GM12878 (cell line): ENCODE data around the gene NBEA. TPM values are rescaled to one million over a fixed set of nuclear protein-coding genes. Genes with fewer than 3 reads are reported as not detected.

Experiments
- ATAC-seq: fragments of 200-7000 bp; cut with Tn5 transposase; 3 replicates; pipeline ENCODE4 v1.9.1; 2020; ENCODE audit warnings: mild to moderate bottlenecking, moderate library complexity
- BruUV-seq: library from RNA; stranded (reverse); fragments of 400-500 nt; replicated peaks from 2 replicates; lab custom pipeline; 2021; lab: Mats Ljungman, UMichigan
- CTCF ChIA-PET: fragments of 300-600 bp; sonication (Branson Sonifier 250); formaldehyde crosslinking; extraction: SDS; loops from one replicate; lab custom pipeline; 2021; ENCODE audit warnings: inconsistent platforms; lab: Yijun Ruan, JAX
- POLR2A ChIA-PET: fragments of 350-600 bp; formaldehyde crosslinking; extraction: SDS; loops from one replicate; lab custom pipeline; 2021; ENCODE audit warnings: inconsistent platforms; lab: Charles Lee
- RAD21 ChIA-PET: fragments of 300-600 bp; sonication (Branson Sonifier 250); formaldehyde crosslinking; loops from one replicate; lab custom pipeline; 2023; ENCODE audit warnings: antibody characterized with exemption; ENCODE audit not compliant: unreplicated experiment; lab: Charles Lee
- SMC1A ChIA-PET: fragments of 300-600 bp; sonication (Branson Sonifier 250); formaldehyde crosslinking; loops from one replicate; lab custom pipeline; 2023; ENCODE audit not compliant: unreplicated experiment, uncharacterized antibody; lab: Charles Lee
- DNase-seq: peaks from one replicate; pipeline ENCODE4 v3.0.0-alpha.2; 2011; ENCODE audit warnings: low read depth, low spot score
- FAIRE-seq: peaks from 3 replicates; lab custom pipeline; 2011; peaks lifted over from hg19 to GRCh38; lab: Jason Lieb, UNC
- H2AFZ ChIP-seq: 2 replicates; pipeline ENCODE4 v1.6.0; 2011; ENCODE audit warnings: low read depth, low read length, control low read depth; ENCODE audit not compliant: control insufficient read depth
- H3K27ac ChIP-seq: 2 replicates; pipeline ENCODE4 v1.5.1; 2011; ENCODE audit warnings: control low read depth; ENCODE audit not compliant: control insufficient read depth, insufficient read depth
- H3K27me3 ChIP-seq, 2 experiments: replicated peaks in 1 of 2; 2 replicates each; pipeline versions ENCODE4 v1.6.0 to v1.6.1; 2011; ENCODE audit warnings: low read length in 1 of 2; ENCODE audit not compliant: control insufficient read depth in 2 of 2, insufficient read depth in 2 of 2
- H3K36me3 ChIP-seq, 2 experiments: 2 replicates each; pipeline ENCODE4 v1.5.1; 2011; ENCODE audit warnings: low read length in 1 of 2; ENCODE audit not compliant: control insufficient read depth in 2 of 2, insufficient read depth in 2 of 2
- H3K4me1 ChIP-seq: 2 replicates; pipeline ENCODE4 v1.6.1; 2011; ENCODE audit warnings: mild to moderate bottlenecking, low read length, moderate library complexity, mixed read lengths; ENCODE audit not compliant: control insufficient read depth, insufficient read depth
- H3K4me2 ChIP-seq: 2 replicates; pipeline ENCODE4 v1.6.0; 2011; ENCODE audit warnings: control low read depth; ENCODE audit not compliant: control insufficient read depth, insufficient read depth
- H3K4me3 ChIP-seq: fragments of 200-600 bp; sonication (generic); 2 replicates; pipeline ENCODE4 v1.5.1; 2016
- H3K79me2 ChIP-seq: 2 replicates; pipeline ENCODE4 v1.6.0; 2011; ENCODE audit warnings: low read length; ENCODE audit not compliant: control insufficient read depth, insufficient read depth
- H3K9ac ChIP-seq: 2 replicates; pipeline ENCODE4 v1.8.0; 2011; ENCODE audit warnings: low read length, control low read depth, mixed read lengths; ENCODE audit not compliant: control insufficient read depth, insufficient read depth
- H3K9me3 ChIP-seq: replicated peaks from 3 replicates; pipeline ENCODE4 v1.5.1; 2011; ENCODE audit warnings: mild to moderate bottlenecking, low read length; ENCODE audit not compliant: control insufficient read depth, insufficient read depth
- H4K20me1 ChIP-seq: 2 replicates; pipeline ENCODE4 v1.6.0; 2011; ENCODE audit not compliant: control insufficient read depth, insufficient read depth
- DPF2 ChIP-seq: fragments of 450-650 bp; IDR thresholded peaks from 2 replicates; pipeline ENCODE4 v1.6.1; 2017; ENCODE audit warnings: mild to moderate bottlenecking
- NFYA ChIP-seq: IDR thresholded peaks from 2 replicates; pipeline ENCODE4 v1.6.1; 2011; ENCODE audit warnings: low read depth, mild to moderate bottlenecking, low read length, improper control_type of control experiment, borderline replicate concordance
- NR2C1 ChIP-seq: fragments of 450-650 bp; IDR thresholded peaks from 2 replicates; pipeline ENCODE4 v1.6.1; 2017; ENCODE audit warnings: antibody characterized with exemption, mild to moderate bottlenecking, moderate library complexity
- NRF1 ChIP-seq: conservative IDR thresholded peaks from 2 replicates; pipeline ENCODE4 v1.6.1; 2011; ENCODE audit warnings: mild to moderate bottlenecking, low read depth, low read length, improper control_type of control experiment
- RB1 ChIP-seq: fragments of 450-650 bp; formaldehyde crosslinking; IDR thresholded peaks from 2 replicates; pipeline ENCODE4 v1.6.1; 2017; ENCODE audit warnings: mild to moderate bottlenecking, borderline replicate concordance
- STAT1 ChIP-seq: fragments of 450-650 bp; conservative IDR thresholded peaks from 2 replicates; pipeline ENCODE4 v1.6.1; 2014; ENCODE audit warnings: antibody characterized with exemption, mild to moderate bottlenecking
- ZSCAN29 ChIP-seq: fragments of 450-650 bp; IDR thresholded peaks from 2 replicates; pipeline ENCODE4 v1.6.1; 2017; ENCODE audit warnings: mild to moderate bottlenecking, moderate library complexity
- WGBS: methylation state at CpG from one replicate; pipeline ENCODE4 v1.1.6; 2016; ENCODE audit warnings: low lambda C conversion rate; ENCODE audit not compliant: insufficient replicate concordance, insufficient coverage; ENCODE audit errors: missing lambda C conversion rate; 5-methylcytosine and 5-hydroxymethylcytosine counted together
- in situ Hi-C: fragments of 300-500 bp; cut with MboI; formaldehyde crosslinking; loops from 9 replicates; pipeline ENCODE4 v1.14.3; 2018; ENCODE audit warnings: mixed read lengths
- intact Hi-C: fragments of 100-400 bp; cut with micrococcal nuclease; formaldehyde crosslinking; loops from one replicate; pipeline ENCODE4 v1.14.2; 2022; ENCODE audit not compliant: unreplicated experiment
- polyA plus RNA-seq, 11 experiments: library from polyadenylated mRNA; depleted of rRNA in 4 of 11; unstranded in 6 of 11; stranded (reverse) in 5 of 11; fragments of >200 nt; fragmentation: Nextera tagmentation in 4 of 11; fragmentation: Illumina TruSeq in 1 of 11; extraction: Ambion mirVana in 4 of 11; extraction: Trizol in 1 of 11; gene quantifications; 1 replicate in 1 of 11; 2 replicates in 10 of 11; pipeline versions ENCODE4 v1.2.1 to v1.2.3, GENCODE V29; 2011 to 2016; ENCODE audit warnings: inconsistent platforms in 2 of 11, missing spikeins in 2 of 11, low read depth in 1 of 11
- total RNA-seq, 4 experiments: library from RNA; depleted of rRNA in 3 of 4; stranded (reverse); fragments of >200 nt in 3 of 4; fragmentation: Illumina TruSeq in 1 of 4; extraction: Trizol in 1 of 4; gene quantifications; 2 replicates each; pipeline versions ENCODE4 v1.2.1 to v1.2.3, GENCODE V29; 2013 to 2021
- TF ChIP-seq, protein P1 (sequence below): IDR thresholded peaks from 2 replicates; pipeline ENCODE4 v1.6.1; 2011; ENCODE audit warnings: borderline replicate concordance, low read depth, mild to moderate bottlenecking, moderate library complexity, mixed read lengths, low read length; ENCODE audit not compliant: insufficient read depth; ENCODE audit errors: extremely low read length
- TF ChIP-seq, protein P2 (sequence below): fragments of 450-650 bp; IDR thresholded peaks from 2 replicates; pipeline ENCODE4 v1.6.1; 2017; ENCODE audit warnings: mild to moderate bottlenecking, moderate library complexity
- TF ChIP-seq, protein P3 (sequence below): IDR thresholded peaks from 2 replicates; pipeline ENCODE4 v1.6.1; 2011; ENCODE audit warnings: low read depth, mild to moderate bottlenecking, low read length, moderate library complexity, borderline replicate concordance; ENCODE audit errors: extremely low read depth
- TF ChIP-seq, protein P4 (sequence below): IDR thresholded peaks from 2 replicates; pipeline ENCODE4 v1.6.1; 2011; ENCODE audit warnings: borderline replicate concordance, low read depth, mild to moderate bottlenecking, moderate library complexity, low read length; ENCODE audit not compliant: insufficient read depth, poor library complexity, severe bottlenecking

Gene NBEA
- total and polyA plus RNA-seq, 10 of the 15 experiments (the other 5 are each of a cell fraction or from before 2014, with no cell fraction given) = 0.23 to 3.6 (median 0.55) TPM

DNA sequence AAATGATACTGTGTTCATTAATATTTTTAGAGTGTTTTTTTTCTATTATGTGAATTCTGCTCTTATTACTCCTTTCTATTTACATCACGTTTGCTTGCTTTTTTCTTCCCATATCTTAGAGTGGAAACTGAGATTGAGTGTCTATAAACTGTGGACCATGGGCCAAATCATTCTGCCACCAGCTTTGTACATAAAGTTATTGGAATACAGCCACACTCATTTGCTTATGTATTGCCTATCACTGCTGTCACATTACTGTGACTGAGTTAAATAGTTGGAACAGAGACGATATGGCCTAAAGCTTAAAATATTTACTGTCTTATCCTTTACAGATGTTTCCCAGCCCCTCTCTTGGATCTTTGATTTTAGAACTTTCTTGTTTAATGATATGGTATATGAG lies 274.1 kb downstream of the NBEA start:
- Histone ChIP-seq H3K9ac (no peak overlapping the region), H4K20me1 (no peaks in the 10 kb centered on the region), H3K4me2 (no peak overlapping the region), H3K79me2 (no peaks in the 10 kb centered on the region), H3K4me1 (no peaks in the 10 kb centered on the region), H3K36me3 (no peaks in the 10 kb centered on the region), H3K9me3 (no peaks in the 10 kb centered on the region), H2AFZ (no peak overlapping the region), H3K27me3 (no peaks in the 10 kb centered on the region), H3K4me3 (no peak overlapping the region), H3K27ac (no peak overlapping the region)
- BruUV-seq = no TSS peak
- ChIA-PET CTCF (no interaction called here), RAD21 (no interaction called here), SMC1A (interaction anchor here (0.6 kb wide), 1 partner anchor 720 kb away, joined by 3 read pairs; no protein-coding TSS in a partner anchor), POLR2A (no interaction called here)
- DNase-seq (no peak), ATAC-seq (no peak), FAIRE-seq (no peak)
- intact Hi-C loops = no loop called here
- WGBS = 53% methylated on average over 2 of the region's 2 CpGs
- TF ChIP-seq NFYA = no peak
- TF ChIP-seq, protein P1, sequence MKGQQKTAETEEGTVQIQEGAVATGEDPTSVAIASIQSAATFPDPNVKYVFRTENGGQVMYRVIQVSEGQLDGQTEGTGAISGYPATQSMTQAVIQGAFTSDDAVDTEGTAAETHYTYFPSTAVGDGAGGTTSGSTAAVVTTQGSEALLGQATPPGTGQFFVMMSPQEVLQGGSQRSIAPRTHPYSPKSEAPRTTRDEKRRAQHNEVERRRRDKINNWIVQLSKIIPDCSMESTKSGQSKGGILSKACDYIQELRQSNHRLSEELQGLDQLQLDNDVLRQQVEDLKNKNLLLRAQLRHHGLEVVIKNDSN = no peak
- in situ Hi-C loops = no loop called here

DNA sequence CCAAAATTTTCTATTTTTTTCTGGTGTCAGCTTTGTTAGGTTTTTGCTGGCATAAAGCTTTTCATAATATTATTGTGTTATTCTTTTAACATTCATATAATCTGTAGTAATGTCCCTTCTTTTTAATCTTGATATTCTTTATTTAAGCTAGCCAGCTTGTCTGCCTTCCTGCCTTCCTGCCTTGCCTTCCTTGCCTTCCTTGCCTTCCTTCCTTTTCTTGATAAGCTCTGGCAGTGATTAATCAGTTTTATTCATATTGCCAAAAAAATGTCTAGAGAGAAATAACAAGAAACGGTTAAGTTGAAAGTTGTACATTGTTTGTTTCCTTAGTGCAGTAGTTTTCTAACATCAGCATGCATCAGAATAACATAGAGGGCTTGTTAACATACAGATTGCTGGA lies 277.0 kb downstream of the NBEA start:
- RAD21 ChIA-PET = no interaction called here
- Histone ChIP-seq H2AFZ (no peak overlapping the region), H3K36me3 (no peaks in the 10 kb centered on the region), H3K27me3 (no peaks in the 10 kb centered on the region), H3K4me1 (no peaks in the 10 kb centered on the region), H3K79me2 (no peaks in the 10 kb centered on the region), H4K20me1 (no peaks in the 10 kb centered on the region), H3K9ac (no peak overlapping the region), H3K9me3 (no peaks in the 10 kb centered on the region), H3K27ac (no peak overlapping the region), H3K4me3 (no peak overlapping the region), H3K4me2 (no peak overlapping the region)
- POLR2A ChIA-PET = no interaction called here
- SMC1A ChIA-PET = no interaction called here
- intact Hi-C loops = no loop called here
- ATAC-seq (no peak), FAIRE-seq (no peak), DNase-seq (no peak)
- no TSS peak for BruUV-seq
- CTCF ChIA-PET = no interaction called here
- in situ Hi-C loops = no loop called here
- 24% methylated on average over 1 of the region's 1 CpG for WGBS
- no peak for TF ChIP-seq NRF1
- TF ChIP-seq STAT1 = no peak
- no peak for TF ChIP-seq DPF2
- TF ChIP-seq NR2C1 = no peak
- no peak for TF ChIP-seq RB1
- TF ChIP-seq, protein P2, sequence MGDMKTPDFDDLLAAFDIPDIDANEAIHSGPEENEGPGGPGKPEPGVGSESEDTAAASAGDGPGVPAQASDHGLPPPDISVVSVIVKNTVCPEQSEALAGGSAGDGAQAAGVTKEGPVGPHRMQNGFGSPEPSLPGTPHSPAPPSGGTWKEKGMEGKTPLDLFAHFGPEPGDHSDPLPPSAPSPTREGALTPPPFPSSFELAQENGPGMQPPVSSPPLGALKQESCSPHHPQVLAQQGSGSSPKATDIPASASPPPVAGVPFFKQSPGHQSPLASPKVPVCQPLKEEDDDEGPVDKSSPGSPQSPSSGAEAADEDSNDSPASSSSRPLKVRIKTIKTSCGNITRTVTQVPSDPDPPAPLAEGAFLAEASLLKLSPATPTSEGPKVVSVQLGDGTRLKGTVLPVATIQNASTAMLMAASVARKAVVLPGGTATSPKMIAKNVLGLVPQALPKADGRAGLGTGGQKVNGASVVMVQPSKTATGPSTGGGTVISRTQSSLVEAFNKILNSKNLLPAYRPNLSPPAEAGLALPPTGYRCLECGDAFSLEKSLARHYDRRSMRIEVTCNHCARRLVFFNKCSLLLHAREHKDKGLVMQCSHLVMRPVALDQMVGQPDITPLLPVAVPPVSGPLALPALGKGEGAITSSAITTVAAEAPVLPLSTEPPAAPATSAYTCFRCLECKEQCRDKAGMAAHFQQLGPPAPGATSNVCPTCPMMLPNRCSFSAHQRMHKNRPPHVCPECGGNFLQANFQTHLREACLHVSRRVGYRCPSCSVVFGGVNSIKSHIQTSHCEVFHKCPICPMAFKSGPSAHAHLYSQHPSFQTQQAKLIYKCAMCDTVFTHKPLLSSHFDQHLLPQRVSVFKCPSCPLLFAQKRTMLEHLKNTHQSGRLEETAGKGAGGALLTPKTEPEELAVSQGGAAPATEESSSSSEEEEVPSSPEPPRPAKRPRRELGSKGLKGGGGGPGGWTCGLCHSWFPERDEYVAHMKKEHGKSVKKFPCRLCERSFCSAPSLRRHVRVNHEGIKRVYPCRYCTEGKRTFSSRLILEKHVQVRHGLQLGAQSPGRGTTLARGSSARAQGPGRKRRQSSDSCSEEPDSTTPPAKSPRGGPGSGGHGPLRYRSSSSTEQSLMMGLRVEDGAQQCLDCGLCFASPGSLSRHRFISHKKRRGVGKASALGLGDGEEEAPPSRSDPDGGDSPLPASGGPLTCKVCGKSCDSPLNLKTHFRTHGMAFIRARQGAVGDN = no peak
- TF ChIP-seq, protein P3, sequence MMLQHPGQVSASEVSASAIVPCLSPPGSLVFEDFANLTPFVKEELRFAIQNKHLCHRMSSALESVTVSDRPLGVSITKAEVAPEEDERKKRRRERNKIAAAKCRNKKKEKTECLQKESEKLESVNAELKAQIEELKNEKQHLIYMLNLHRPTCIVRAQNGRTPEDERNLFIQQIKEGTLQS = no peak
- TF ChIP-seq ZSCAN29 = no peak
- TF ChIP-seq, protein P4, sequence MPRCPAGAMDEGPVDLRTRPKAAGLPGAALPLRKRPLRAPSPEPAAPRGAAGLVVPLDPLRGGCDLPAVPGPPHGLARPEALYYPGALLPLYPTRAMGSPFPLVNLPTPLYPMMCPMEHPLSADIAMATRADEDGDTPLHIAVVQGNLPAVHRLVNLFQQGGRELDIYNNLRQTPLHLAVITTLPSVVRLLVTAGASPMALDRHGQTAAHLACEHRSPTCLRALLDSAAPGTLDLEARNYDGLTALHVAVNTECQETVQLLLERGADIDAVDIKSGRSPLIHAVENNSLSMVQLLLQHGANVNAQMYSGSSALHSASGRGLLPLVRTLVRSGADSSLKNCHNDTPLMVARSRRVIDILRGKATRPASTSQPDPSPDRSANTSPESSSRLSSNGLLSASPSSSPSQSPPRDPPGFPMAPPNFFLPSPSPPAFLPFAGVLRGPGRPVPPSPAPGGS = no peak
